ENCODE measurements around the gene CFAP141.
A peak's percentile ranks its signal among the peaks of the same experiment; 100 is the strongest.

Gene CFAP141

DNA sequence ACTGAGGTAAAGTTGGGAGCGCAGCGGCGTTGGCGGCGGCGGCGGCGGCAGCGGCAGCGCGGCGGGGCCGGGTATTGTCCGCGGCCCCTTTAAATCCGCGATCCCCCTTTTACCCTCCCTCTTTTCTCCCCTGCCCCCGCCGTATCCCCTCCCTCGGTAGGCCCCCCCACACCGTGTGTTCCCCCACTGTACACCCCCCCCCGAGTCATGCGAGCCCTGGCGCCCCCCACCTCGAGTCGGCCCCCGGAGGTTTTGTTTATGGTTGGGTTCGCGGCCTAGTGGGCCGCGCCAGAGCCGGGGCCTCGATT lies 14.8 kb upstream of the CFAP141 start:
- TF ChIP-seq ZNF274 (IDR thresholded peaks at IDR 0.05; ENCODE audit: low read depth, low read length) (no peak), YY1 (IDR thresholded peaks at IDR 0.05; ENCODE audit: insufficient read depth, insufficient read length) (no peak), SUZ12 (IDR thresholded peaks at IDR 0.05; ENCODE audit: extremely low read depth, insufficient read depth, insufficient read length) (no peak)
- Histone ChIP-seq H3K4me1 (ENCODE audit: insufficient read depth, insufficient read length) (no peaks in the 10 kb centered on the region), H3K9ac (ENCODE audit: insufficient read length, low read depth) (peak overlapping the region; percentile 98), H3K27me3 (ENCODE audit: insufficient read depth, insufficient read length) (no peaks in the 10 kb centered on the region), H3K4me3 (ENCODE audit: insufficient read length, low read depth) (peak overlapping the region; percentile 92), H3K9me3 (ENCODE audit: insufficient read depth, low read length) (peaks cover 8% of the 10 kb centered on the region), H3K36me3 (ENCODE audit: insufficient read depth, insufficient read length, low read length) (peaks cover 74% of the 10 kb centered on the region)
- no peak for DNase-seq (ENCODE audit: low read depth, low spot score)

DNA sequence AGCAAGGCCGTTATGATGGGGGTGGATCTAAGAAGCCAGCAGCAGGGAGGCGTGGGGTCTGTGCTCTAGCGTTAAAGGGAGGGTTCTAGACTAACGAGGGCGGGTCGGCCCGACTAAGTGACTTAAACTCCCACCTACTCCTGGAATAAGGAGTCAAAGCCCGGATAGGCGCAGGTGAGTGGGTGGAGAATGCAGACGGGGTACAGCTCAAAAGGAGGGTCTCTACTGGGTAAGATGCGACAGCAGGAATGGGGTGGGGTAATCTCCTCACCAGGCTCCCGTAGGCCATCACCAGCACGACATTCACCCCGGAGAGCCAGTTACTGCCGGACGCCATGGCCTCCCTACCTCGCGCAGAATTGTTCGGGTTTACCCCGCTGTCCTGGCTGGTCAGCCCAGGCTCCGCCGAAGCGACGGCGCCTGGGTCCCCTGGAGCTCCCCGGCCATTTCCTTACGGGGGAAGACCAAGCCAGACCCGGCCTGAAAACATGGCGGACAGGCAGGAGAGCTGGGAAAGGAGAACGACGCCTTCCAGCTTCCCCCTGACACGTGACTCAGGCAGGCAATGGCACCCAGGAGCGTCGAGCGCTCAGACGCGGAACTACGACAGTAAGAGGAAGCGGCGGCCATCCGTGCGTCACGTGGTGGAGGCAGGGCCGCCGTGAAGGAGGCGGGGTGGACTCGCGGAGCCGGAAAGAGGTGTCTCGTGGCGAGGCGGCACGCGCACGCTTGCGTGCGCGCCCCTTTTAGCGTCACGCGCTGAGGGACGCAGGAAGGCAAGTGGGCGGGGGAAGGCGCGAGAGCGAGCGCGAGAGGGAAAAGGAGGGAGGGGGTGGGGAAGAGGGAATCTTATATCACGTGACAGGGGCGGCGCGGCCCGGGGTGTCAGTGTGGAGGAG lies 14.2 kb upstream of the CFAP141 start, which contains the start of gene UBAP2L:
Gene UBAP2L (plus strand): TSS at position 885 of the 899 bp plus-strand sequence. CDS start 4,169 bp downstream, outside the sequence.
- DNase-seq (ENCODE audit: low read depth, low spot score), result peak; percentile 100
- Histone ChIP-seq H3K27me3 (ENCODE audit: insufficient read depth, insufficient read length) (no peaks in the 10 kb centered on the region), H3K4me3 (ENCODE audit: insufficient read length, low read depth) (peak within 1 kb of the TSS; percentile 100), H3K36me3 (ENCODE audit: insufficient read depth, insufficient read length, low read length) (peaks cover 72% of the 10 kb centered on the region), H3K9me3 (ENCODE audit: insufficient read depth, low read length) (peaks cover 8% of the 10 kb centered on the region), H3K9ac (ENCODE audit: insufficient read length, low read depth) (peak within 1 kb of the TSS; percentile 100), H3K4me1 (ENCODE audit: insufficient read depth, insufficient read length) (no peaks in the 10 kb centered on the region)
- TF ChIP-seq YY1 (IDR thresholded peaks at IDR 0.05; ENCODE audit: insufficient read depth, insufficient read length) (peak; percentile 91), ZNF274 (IDR thresholded peaks at IDR 0.05; ENCODE audit: low read depth, low read length) (no peak)

DNA sequence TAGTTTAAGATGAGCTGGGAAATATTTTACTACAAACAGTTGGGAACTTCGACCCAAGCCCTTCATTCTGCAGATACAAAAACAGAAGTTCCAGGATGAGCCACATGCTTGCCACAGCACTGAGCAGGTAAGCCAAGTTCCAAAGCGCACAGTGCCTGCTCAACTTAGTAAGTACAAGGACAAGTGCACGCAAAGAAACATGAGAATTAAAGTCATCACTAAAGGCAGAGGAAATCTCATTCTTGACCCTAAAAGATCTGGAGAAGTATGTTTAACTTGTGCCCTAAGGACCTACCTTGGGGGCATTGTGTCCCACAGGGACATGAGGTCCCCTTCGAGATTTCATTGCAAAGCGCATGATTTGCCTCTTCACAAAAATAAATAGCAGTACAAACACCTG lies 13.4 kb upstream of the CFAP141 start:
- no peaks in the 10 kb centered on the region for H3K4me1 ChIP-seq (ENCODE audit: insufficient read depth, insufficient read length)
- no peaks in the 10 kb centered on the region for H3K27me3 ChIP-seq (ENCODE audit: insufficient read depth, insufficient read length)
- H3K9me3 ChIP-seq (ENCODE audit: insufficient read depth, low read length), result peaks cover 8% of the 10 kb centered on the region
- TF ChIP-seq ZNF274 (IDR thresholded peaks at IDR 0.05; ENCODE audit: low read depth, low read length) (no peak), YY1 (IDR thresholded peaks at IDR 0.05; ENCODE audit: insufficient read depth, insufficient read length) (no peak)
- DNase-seq (ENCODE audit: low read depth, low spot score), result no peak
- peak overlapping the region; percentile 100 for H3K4me3 ChIP-seq (ENCODE audit: insufficient read length, low read depth)
- H3K9ac ChIP-seq (ENCODE audit: insufficient read length, low read depth), result peak overlapping the region; percentile 100
- H3K36me3 ChIP-seq (ENCODE audit: insufficient read depth, insufficient read length, low read length), result peaks cover 66% of the 10 kb centered on the region

DNA sequence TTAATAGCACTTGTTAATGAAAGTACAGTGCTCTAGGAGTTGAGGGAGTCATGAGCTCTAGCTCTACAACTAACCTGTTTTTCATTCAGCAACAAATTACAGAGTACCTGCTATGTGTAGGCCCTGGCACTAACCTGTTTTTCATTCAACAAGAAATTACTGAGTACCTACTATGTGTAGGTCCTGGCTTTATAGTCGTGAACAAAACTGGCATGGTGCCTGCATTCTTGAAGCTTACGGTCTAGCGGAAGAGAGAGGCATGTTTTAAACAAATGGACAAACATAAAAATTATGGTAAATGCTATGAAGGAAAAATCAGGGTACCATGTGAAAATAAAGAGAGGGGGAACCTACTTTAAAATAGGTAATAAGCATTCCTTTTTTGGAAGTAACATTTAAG lies 12.4 kb upstream of the CFAP141 start:
- Histone ChIP-seq H3K36me3 (ENCODE audit: insufficient read depth, insufficient read length, low read length) (peaks cover 67% of the 10 kb centered on the region), H3K9me3 (ENCODE audit: insufficient read depth, low read length) (peaks cover 8% of the 10 kb centered on the region), H3K4me1 (ENCODE audit: insufficient read depth, insufficient read length) (no peaks in the 10 kb centered on the region), H3K27me3 (ENCODE audit: insufficient read depth, insufficient read length) (no peaks in the 10 kb centered on the region), H3K4me3 (ENCODE audit: insufficient read length, low read depth) (peak overlapping the region; percentile 100), H3K9ac (ENCODE audit: insufficient read length, low read depth) (peak overlapping the region; percentile 27)
- TF ChIP-seq ZNF274 (IDR thresholded peaks at IDR 0.05; ENCODE audit: low read depth, low read length) (no peak), SUZ12 (IDR thresholded peaks at IDR 0.05; ENCODE audit: extremely low read depth, insufficient read depth, insufficient read length) (no peak), YY1 (IDR thresholded peaks at IDR 0.05; ENCODE audit: insufficient read depth, insufficient read length) (no peak)
- no peak for DNase-seq (ENCODE audit: low read depth, low spot score)

DNA sequence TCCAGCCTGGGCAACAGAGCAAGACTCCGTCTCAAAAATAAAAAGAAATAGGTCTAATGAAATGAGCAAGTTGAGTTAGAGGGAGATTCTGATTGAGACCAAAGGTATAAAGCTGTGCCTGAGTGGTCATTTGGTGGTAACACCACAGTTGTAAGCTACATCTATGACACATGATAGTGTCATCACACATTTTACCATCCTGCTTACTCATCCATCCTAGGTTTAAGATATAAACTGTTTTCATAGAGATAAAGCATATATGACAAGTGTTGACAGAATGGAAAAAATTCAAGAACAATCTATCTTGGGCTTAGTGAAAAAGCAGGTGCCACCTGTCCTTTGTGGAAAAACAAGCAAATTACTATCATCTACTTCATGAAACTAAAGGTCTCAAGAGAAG lies 7.1 kb upstream of the CFAP141 start:
- H3K9ac ChIP-seq (ENCODE audit: insufficient read length, low read depth), result no peak overlapping the region
- H3K27me3 ChIP-seq (ENCODE audit: insufficient read depth, insufficient read length), result no peaks in the 10 kb centered on the region
- no peak overlapping the region for H3K4me3 ChIP-seq (ENCODE audit: insufficient read length, low read depth)
- H3K9me3 ChIP-seq (ENCODE audit: insufficient read depth, low read length), result no peaks in the 10 kb centered on the region
- peaks cover 88% of the 10 kb centered on the region for H3K36me3 ChIP-seq (ENCODE audit: insufficient read depth, insufficient read length, low read length)
- no peaks in the 10 kb centered on the region for H3K4me1 ChIP-seq (ENCODE audit: insufficient read depth, insufficient read length)
- TF ChIP-seq ZNF274 (IDR thresholded peaks at IDR 0.05; ENCODE audit: low read depth, low read length) (no peak), SUZ12 (IDR thresholded peaks at IDR 0.05; ENCODE audit: extremely low read depth, insufficient read depth, insufficient read length) (no peak), YY1 (IDR thresholded peaks at IDR 0.05; ENCODE audit: insufficient read depth, insufficient read length) (no peak)
- no peak for DNase-seq (ENCODE audit: low read depth, low spot score)

DNA sequence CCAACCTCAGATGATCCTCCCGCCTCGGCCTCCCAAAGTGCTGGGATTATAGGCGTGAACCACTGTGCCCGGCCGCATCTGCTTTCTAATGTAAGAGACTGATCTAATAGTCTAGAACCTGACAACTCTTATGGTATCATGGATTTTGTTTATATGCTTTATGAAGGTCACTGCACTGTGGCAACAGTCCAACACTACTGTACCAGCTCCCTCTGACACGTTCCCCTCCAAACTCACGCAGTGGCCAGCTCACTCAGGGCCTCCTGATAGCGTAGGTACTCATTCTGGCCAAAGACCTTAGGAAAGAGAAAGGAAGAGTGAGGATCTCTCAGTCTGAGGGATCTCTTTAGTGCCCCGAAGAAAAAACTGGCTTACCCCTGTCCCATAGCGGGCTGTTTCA lies 6.0 kb upstream of the CFAP141 start:
- Histone ChIP-seq H3K27me3 (ENCODE audit: insufficient read depth, insufficient read length) (no peaks in the 10 kb centered on the region), H3K9me3 (ENCODE audit: insufficient read depth, low read length) (no peaks in the 10 kb centered on the region), H3K36me3 (ENCODE audit: insufficient read depth, insufficient read length, low read length) (peaks cover 86% of the 10 kb centered on the region), H3K4me3 (ENCODE audit: insufficient read length, low read depth) (no peak overlapping the region), H3K9ac (ENCODE audit: insufficient read length, low read depth) (no peak overlapping the region), H3K4me1 (ENCODE audit: insufficient read depth, insufficient read length) (no peaks in the 10 kb centered on the region)
- DNase-seq (ENCODE audit: low read depth, low spot score), result no peak
- no peak for TF ChIP-seq ZNF274 (IDR thresholded peaks at IDR 0.05; ENCODE audit: low read depth, low read length)
- no peak for TF ChIP-seq YY1 (IDR thresholded peaks at IDR 0.05; ENCODE audit: insufficient read depth, insufficient read length)
- no peak for TF ChIP-seq SUZ12 (IDR thresholded peaks at IDR 0.05; ENCODE audit: extremely low read depth, insufficient read depth, insufficient read length)

DNA sequence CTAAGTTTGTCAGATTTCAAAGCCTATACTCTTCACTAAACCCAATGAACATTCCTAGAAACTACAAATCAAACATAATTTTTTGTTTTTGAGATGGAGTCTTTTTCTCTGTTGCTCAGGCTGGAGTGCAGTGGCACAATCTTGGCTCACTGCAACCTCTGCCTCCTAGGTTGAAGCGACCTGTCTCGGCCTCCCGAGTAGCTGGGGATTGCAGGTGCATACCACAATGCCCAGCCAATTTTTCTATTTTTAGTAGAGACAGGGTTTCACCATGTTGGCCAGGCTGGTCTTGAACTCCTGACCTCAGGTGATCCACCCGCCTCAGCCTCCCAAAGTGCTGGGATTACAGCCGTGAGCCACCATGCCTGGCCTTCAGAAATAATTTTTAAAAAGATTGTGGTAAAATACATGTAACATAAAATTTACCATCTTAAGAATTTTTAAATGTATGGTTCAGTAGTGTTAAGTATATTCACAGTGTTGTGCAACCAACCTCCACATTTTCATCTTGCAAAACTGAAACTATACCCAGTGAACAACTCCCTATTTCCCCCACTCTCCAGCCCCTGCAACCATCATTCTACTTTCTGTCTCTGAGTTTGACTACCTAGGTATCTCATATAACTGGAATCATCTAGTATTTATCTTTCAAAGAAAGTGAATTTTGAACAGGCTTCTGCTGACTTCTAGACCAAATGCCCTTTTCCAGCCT lies 2.7 kb upstream of the CFAP141 start:
- Histone ChIP-seq H3K27me3 (ENCODE audit: insufficient read depth, insufficient read length) (no peaks in the 10 kb centered on the region), H3K9ac (ENCODE audit: insufficient read length, low read depth) (no peak overlapping the region), H3K4me3 (ENCODE audit: insufficient read length, low read depth) (no peak overlapping the region), H3K9me3 (ENCODE audit: insufficient read depth, low read length) (no peaks in the 10 kb centered on the region), H3K4me1 (ENCODE audit: insufficient read depth, insufficient read length) (no peaks in the 10 kb centered on the region), H3K36me3 (ENCODE audit: insufficient read depth, insufficient read length, low read length) (peaks cover 84% of the 10 kb centered on the region)
- TF ChIP-seq ZNF274 (IDR thresholded peaks at IDR 0.05; ENCODE audit: low read depth, low read length) (no peak), SUZ12 (IDR thresholded peaks at IDR 0.05; ENCODE audit: extremely low read depth, insufficient read depth, insufficient read length) (no peak), YY1 (IDR thresholded peaks at IDR 0.05; ENCODE audit: insufficient read depth, insufficient read length) (no peak)
- no peak for DNase-seq (ENCODE audit: low read depth, low spot score)
